Astrocyte (in vitro differentiated cells and primary cell): ENCODE results near the gene TRMT6. TPM values are rescaled to one million over a fixed set of nuclear protein-coding genes. Genes with fewer than 3 reads are reported as not detected.

Experiments used
- DNase-seq: peaks from one replicate; pipeline ENCODE4 v3.0.0-alpha.2; 2010; ENCODE audit warnings: low read depth
- FAIRE-seq: peaks from 2 replicates; lab custom pipeline; 2011; peaks lifted over from hg19 to GRCh38; lab: Jason Lieb, UNC
- H2AFZ ChIP-seq: 2 replicates; pipeline ENCODE4 v1.6.0; 2012; ENCODE audit warnings: low read depth, low read length, inconsistent platforms
- H3K27ac ChIP-seq: 2 replicates; pipeline ENCODE4 v1.5.1; 2011; ENCODE audit warnings: low read depth, low read length, inconsistent platforms
- H3K27me3 ChIP-seq: 2 replicates; pipeline ENCODE4 v1.6.0; 2011; ENCODE audit warnings: low read length, inconsistent platforms; ENCODE audit not compliant: insufficient read depth
- H3K36me3 ChIP-seq: 2 replicates; pipeline ENCODE4 v1.5.1; 2011; ENCODE audit warnings: low read length, inconsistent platforms; ENCODE audit not compliant: insufficient read depth
- H3K4me1 ChIP-seq: 2 replicates; pipeline ENCODE4 v1.5.1; 2011; ENCODE audit warnings: low read length, inconsistent platforms; ENCODE audit not compliant: insufficient read depth
- H3K4me2 ChIP-seq: 2 replicates; pipeline ENCODE4 v1.6.0; 2012; ENCODE audit warnings: low read length, inconsistent platforms
- H3K4me3 ChIP-seq: 2 replicates; pipeline ENCODE4 v1.5.1; 2011; ENCODE audit warnings: low read depth, mild to moderate bottlenecking, low read length, inconsistent platforms; ENCODE audit not compliant: insufficient read depth
- H3K79me2 ChIP-seq: 2 replicates; pipeline ENCODE4 v1.6.0; 2012; ENCODE audit warnings: mild to moderate bottlenecking, low read length, inconsistent platforms; ENCODE audit not compliant: insufficient read depth
- H3K9ac ChIP-seq: 2 replicates; pipeline ENCODE4 v1.6.0; 2012; ENCODE audit warnings: mild to moderate bottlenecking, low read length, inconsistent platforms
- H3K9me3 ChIP-seq: 2 replicates; pipeline ENCODE4 v1.5.1; 2012; ENCODE audit warnings: low read depth, mild to moderate bottlenecking, low read length, inconsistent platforms; ENCODE audit not compliant: insufficient read depth
- H4K20me1 ChIP-seq: 2 replicates; pipeline ENCODE4 v1.6.0; 2012; ENCODE audit warnings: low read length, inconsistent platforms; ENCODE audit not compliant: insufficient read depth
- H3K27ac Mint-ChIP-seq: one replicate; pipeline ENCODE4 v1.8.0; 2021; ENCODE audit warnings: mild to moderate bottlenecking, mixed read lengths; ENCODE audit not compliant: unreplicated experiment
- H3K27me3 Mint-ChIP-seq: one replicate; pipeline ENCODE4 v1.8.0; 2021; ENCODE audit warnings: low read depth, mixed read lengths; ENCODE audit not compliant: unreplicated experiment
- H3K36me3 Mint-ChIP-seq: one replicate; pipeline ENCODE4 v1.8.0; 2021; ENCODE audit warnings: low read depth, mixed read lengths; ENCODE audit not compliant: unreplicated experiment
- H3K4me1 Mint-ChIP-seq: one replicate; pipeline ENCODE4 v1.8.0; 2021; ENCODE audit warnings: low read depth, mixed read lengths; ENCODE audit not compliant: unreplicated experiment
- H3K4me3 Mint-ChIP-seq: one replicate; pipeline ENCODE4 v1.8.0; 2021; ENCODE audit warnings: mild to moderate bottlenecking, moderate library complexity, mixed read lengths; ENCODE audit not compliant: unreplicated experiment
- H3K9me3 Mint-ChIP-seq: one replicate; pipeline ENCODE4 v1.8.0; 2021; ENCODE audit warnings: mild to moderate bottlenecking, mixed read lengths; ENCODE audit not compliant: unreplicated experiment
- EZH2 ChIP-seq: IDR thresholded peaks from 2 replicates; pipeline ENCODE4 v1.6.1; 2012; ENCODE audit warnings: mild to moderate bottlenecking, low read length, inconsistent platforms; ENCODE audit not compliant: insufficient read depth
- total RNA-seq: library from RNA; stranded (reverse); gene quantifications from 2 replicates; pipeline ENCODE4 v1.2.1, GENCODE V29; 2021
- TF ChIP-seq, protein P1 (sequence below): IDR thresholded peaks from 2 replicates; pipeline ENCODE4 v1.5.1; 2011; ENCODE audit warnings: low read depth, mild to moderate bottlenecking, inconsistent platforms, low read length, moderate library complexity; ENCODE audit not compliant: insufficient read depth

TRMT6 gene
- total RNA-seq, 1 donor from 2014 or later, result 14.4 TPM

- Mint-ChIP-seq H3K27me3 (no peaks in the 10 kb centered on the region), H3K4me1 (no peaks in the 10 kb centered on the region), H3K36me3 (no peaks in the 10 kb centered on the region), H3K27ac (no peak overlapping the region), H3K9me3 (no peaks in the 10 kb centered on the region), H3K4me3 (no peak overlapping the region)
- Histone ChIP-seq H3K4me1 (peaks cover 2% of the 10 kb centered on the region), H3K79me2 (no peaks in the 10 kb centered on the region), H3K36me3 (peaks cover 13% of the 10 kb centered on the region), H2AFZ (no peak overlapping the region), H3K4me2 (no peak overlapping the region), H3K9me3 (no peaks in the 10 kb centered on the region), H4K20me1 (no peaks in the 10 kb centered on the region), H3K27ac (no peak overlapping the region), H3K9ac (no peak overlapping the region), H3K4me3 (no peak overlapping the region), H3K27me3 (no peaks in the 10 kb centered on the region)
- no peak for DNase-seq
- no peak for TF ChIP-seq EZH2
- TF ChIP-seq, protein P1, sequence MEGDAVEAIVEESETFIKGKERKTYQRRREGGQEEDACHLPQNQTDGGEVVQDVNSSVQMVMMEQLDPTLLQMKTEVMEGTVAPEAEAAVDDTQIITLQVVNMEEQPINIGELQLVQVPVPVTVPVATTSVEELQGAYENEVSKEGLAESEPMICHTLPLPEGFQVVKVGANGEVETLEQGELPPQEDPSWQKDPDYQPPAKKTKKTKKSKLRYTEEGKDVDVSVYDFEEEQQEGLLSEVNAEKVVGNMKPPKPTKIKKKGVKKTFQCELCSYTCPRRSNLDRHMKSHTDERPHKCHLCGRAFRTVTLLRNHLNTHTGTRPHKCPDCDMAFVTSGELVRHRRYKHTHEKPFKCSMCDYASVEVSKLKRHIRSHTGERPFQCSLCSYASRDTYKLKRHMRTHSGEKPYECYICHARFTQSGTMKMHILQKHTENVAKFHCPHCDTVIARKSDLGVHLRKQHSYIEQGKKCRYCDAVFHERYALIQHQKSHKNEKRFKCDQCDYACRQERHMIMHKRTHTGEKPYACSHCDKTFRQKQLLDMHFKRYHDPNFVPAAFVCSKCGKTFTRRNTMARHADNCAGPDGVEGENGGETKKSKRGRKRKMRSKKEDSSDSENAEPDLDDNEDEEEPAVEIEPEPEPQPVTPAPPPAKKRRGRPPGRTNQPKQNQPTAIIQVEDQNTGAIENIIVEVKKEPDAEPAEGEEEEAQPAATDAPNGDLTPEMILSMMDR, result no peak
- FAIRE-seq, result no peak
Observed at GRCh38 chr20:5969940-5970339, 19.6 kb upstream of the TRMT6 start.

DNA sequence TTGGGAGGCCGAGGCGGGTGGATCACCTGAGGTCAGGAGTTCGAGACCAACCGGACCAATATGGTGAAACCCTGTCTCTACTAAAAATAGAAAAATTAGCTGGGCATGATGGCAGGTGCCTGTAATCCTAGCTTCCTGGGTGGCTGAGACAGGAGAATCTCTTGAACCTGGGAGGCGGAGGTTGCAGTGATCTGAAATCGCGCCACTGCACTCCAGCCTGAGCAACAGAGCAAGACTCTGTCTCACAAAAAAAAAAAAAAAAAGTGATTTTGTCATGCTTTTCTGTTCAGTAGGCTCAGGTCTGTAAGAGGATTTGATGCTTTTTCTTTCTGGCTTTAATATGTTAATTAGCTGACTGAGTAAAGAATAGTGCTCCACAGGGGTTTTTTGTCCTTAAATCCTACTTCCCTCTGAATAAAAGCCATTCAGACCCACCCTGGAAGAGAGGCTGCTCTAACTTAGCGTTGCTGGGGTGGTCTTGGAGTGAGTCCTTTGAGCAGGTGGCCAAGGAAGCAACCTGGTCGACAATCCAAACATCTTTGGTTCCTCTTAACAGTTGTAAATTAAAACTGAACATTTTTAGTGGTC, 19.1 kb upstream of the TRMT6 start:
- Histone ChIP-seq H3K4me3 (no peak overlapping the region), H3K4me2 (no peak overlapping the region), H3K79me2 (no peaks in the 10 kb centered on the region), H3K9ac (no peak overlapping the region), H2AFZ (no peak overlapping the region), H3K9me3 (no peaks in the 10 kb centered on the region), H3K27me3 (no peaks in the 10 kb centered on the region), H3K4me1 (peaks cover 2% of the 10 kb centered on the region), H4K20me1 (no peaks in the 10 kb centered on the region), H3K27ac (no peak overlapping the region), H3K36me3 (peaks cover 13% of the 10 kb centered on the region)
- Mint-ChIP-seq H3K4me1 (no peaks in the 10 kb centered on the region), H3K36me3 (no peaks in the 10 kb centered on the region), H3K27ac (no peak overlapping the region), H3K4me3 (no peak overlapping the region), H3K27me3 (no peaks in the 10 kb centered on the region), H3K9me3 (no peaks in the 10 kb centered on the region)
- no peak for DNase-seq
- TF ChIP-seq EZH2, result no peak
- TF ChIP-seq, protein P1, result no peak
- no peak for FAIRE-seq

GRCh38 chr20:5968462-5968861, 18.1 kb upstream of the TRMT6 start:
- TF ChIP-seq EZH2, result no peak
- TF ChIP-seq, protein P1, result no peak
- Histone ChIP-seq H3K27me3 (no peaks in the 10 kb centered on the region), H4K20me1 (no peaks in the 10 kb centered on the region), H3K4me1 (peaks cover 2% of the 10 kb centered on the region), H3K4me2 (no peak overlapping the region), H3K4me3 (no peak overlapping the region), H3K9me3 (no peaks in the 10 kb centered on the region), H2AFZ (no peak overlapping the region), H3K79me2 (no peaks in the 10 kb centered on the region), H3K36me3 (peaks cover 13% of the 10 kb centered on the region), H3K9ac (no peak overlapping the region), H3K27ac (no peak overlapping the region)
- Mint-ChIP-seq H3K4me3 (no peak overlapping the region), H3K4me1 (no peaks in the 10 kb centered on the region), H3K9me3 (no peaks in the 10 kb centered on the region), H3K36me3 (no peaks in the 10 kb centered on the region), H3K27me3 (no peaks in the 10 kb centered on the region), H3K27ac (no peak overlapping the region)
- FAIRE-seq, result no peak
- no peak for DNase-seq
